SK-N-SH (cell line): Measurements from ENCODE around the gene TECRL.

Source experiments
- EP300 ChIP-seq, 2 experiments: IDR thresholded peaks; 2 replicates each; pipeline versions ENCODE4 v1.4.0 to v1.6.1; 2012; ENCODE audit warnings: borderline replicate concordance in 1 of 2, low read depth in 1 of 2, low read length in 1 of 2
- FOXJ3 ChIP-seq: sonication (generic); formaldehyde crosslinking; IDR thresholded peaks from 2 replicates; pipeline ENCODE4 v1.5.1; 2020; ENCODE audit warnings: mild to moderate bottlenecking, missing genetic modification reagents
- GABPA ChIP-seq: IDR thresholded peaks from 2 replicates; pipeline ENCODE4 v1.4.0; 2012; ENCODE audit warnings: low read depth, mild to moderate bottlenecking
- MAX ChIP-seq: IDR thresholded peaks from 2 replicates; pipeline ENCODE4 v1.4.0; 2012; ENCODE audit warnings: low read depth
- NRF1 ChIP-seq: IDR thresholded peaks from 2 replicates; pipeline ENCODE4 v1.6.1; 2012; ENCODE audit warnings: low read depth, mild to moderate bottlenecking, low read length
- RCOR1 ChIP-seq: fragments of 150-350 bp; IDR thresholded peaks from 2 replicates; pipeline ENCODE4 v1.6.1; 2017; ENCODE audit warnings: antibody characterized with exemption, low read length
- REST ChIP-seq: IDR thresholded peaks from 2 replicates; pipeline ENCODE4 v1.6.1; 2012; ENCODE audit warnings: mild to moderate bottlenecking, low read depth, low read length, moderate library complexity
- TF ChIP-seq, protein P1 (sequence below): IDR thresholded peaks from 2 replicates; pipeline ENCODE4 v1.4.0; 2012; ENCODE audit warnings: low read depth, borderline replicate concordance
- TF ChIP-seq, protein P2 (sequence below): fragments of 200-600 bp; sonication (generic); IDR thresholded peaks from 2 replicates; pipeline ENCODE4 v1.6.1; 2017; ENCODE audit warnings: antibody characterized with exemption, mild to moderate bottlenecking, moderate library complexity

GRCh38 chr4:64326507-64326906 is 82.7 kb downstream of the TECRL start:
- TF ChIP-seq, protein P1, sequence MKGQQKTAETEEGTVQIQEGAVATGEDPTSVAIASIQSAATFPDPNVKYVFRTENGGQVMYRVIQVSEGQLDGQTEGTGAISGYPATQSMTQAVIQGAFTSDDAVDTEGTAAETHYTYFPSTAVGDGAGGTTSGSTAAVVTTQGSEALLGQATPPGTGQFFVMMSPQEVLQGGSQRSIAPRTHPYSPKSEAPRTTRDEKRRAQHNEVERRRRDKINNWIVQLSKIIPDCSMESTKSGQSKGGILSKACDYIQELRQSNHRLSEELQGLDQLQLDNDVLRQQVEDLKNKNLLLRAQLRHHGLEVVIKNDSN = no peak
- no peak for TF ChIP-seq NRF1
- TF ChIP-seq, protein P2, sequence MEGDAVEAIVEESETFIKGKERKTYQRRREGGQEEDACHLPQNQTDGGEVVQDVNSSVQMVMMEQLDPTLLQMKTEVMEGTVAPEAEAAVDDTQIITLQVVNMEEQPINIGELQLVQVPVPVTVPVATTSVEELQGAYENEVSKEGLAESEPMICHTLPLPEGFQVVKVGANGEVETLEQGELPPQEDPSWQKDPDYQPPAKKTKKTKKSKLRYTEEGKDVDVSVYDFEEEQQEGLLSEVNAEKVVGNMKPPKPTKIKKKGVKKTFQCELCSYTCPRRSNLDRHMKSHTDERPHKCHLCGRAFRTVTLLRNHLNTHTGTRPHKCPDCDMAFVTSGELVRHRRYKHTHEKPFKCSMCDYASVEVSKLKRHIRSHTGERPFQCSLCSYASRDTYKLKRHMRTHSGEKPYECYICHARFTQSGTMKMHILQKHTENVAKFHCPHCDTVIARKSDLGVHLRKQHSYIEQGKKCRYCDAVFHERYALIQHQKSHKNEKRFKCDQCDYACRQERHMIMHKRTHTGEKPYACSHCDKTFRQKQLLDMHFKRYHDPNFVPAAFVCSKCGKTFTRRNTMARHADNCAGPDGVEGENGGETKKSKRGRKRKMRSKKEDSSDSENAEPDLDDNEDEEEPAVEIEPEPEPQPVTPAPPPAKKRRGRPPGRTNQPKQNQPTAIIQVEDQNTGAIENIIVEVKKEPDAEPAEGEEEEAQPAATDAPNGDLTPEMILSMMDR = no peak
- TF ChIP-seq REST = no peak
- TF ChIP-seq EP300 (IDR thresholded peaks at IDR 0.05; ENCODE audit: borderline replicate concordance in 1 of 2, low read depth in 1 of 2, low read length in 1 of 2) = no peak
- TF ChIP-seq FOXJ3 (CRISPR knock-in tag) = no peak
- no peak for TF ChIP-seq RCOR1
- TF ChIP-seq MAX = no peak
- TF ChIP-seq GABPA = no peak
